GM19372 (cell line): ENCODE measurements around the gene TKTL1.

Source experiments
- ATAC-seq: cut with Tn5 transposase; IDR thresholded peaks from one replicate; pipeline ENCODE4 v1.9.1; 2021; ENCODE audit warnings: mild to moderate bottlenecking, low read depth, moderate library complexity; ENCODE audit not compliant: unreplicated experiment

TKTL1 gene

DNA sequence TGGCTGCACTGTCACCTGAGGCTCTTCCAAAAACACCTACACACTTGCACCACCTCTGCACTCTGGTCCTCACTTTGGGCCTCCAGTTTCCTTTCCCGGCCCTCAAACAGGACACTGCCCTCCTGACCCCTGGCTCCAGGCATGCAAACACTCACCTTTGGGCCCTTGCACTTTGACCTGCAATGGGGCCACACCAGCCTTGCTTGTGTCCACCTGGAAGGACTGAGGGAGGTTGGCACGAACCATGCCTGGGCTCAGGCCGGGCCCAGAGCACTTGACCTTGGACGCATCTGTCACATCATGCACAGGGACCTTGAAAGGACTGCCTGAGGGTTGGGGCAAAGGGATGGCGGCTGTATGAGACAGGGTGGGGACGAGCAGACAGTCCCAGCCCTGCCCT is 63.2 kb downstream of the TKTL1 start:
- no peak for ATAC-seq

DNA sequence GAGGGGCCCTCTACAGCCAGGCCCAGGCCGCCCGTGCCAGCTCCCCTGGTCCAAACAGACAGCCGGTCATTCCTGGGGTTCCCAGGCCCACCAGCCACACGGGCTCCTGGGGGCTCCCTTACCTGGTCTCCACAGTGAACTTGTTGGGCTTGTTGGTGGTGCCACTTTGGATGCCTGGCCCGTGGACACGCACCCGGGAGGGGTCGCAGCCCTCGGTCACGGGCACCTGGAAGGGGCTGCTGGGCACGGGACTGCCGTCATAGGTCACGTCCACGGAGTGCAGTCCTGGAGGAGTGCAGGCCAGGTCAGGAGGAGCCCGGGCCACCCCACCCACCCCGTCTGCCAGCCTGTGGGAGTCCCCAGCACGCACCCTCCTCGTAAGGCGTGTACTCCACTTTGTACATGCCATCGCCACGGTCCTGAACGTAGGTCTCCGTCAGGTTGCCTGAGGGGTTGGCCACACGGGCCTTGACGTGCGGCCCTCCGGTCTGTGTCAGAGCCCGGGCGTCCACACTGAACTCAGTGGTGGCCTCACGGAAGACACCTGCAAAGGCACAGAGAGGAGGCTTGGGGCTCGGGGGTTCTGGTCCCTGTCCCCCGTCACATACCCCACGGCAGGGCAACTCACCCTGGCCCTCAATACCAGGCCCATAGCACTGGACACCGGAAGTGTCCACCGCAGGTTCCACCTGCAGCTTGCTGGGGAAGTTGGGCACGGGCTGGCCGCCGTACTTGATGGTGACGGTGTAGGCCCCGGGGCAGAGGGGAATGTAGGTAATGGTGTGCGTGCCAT is 64.0 kb downstream of the TKTL1 start:
- ATAC-seq = no peak

DNA sequence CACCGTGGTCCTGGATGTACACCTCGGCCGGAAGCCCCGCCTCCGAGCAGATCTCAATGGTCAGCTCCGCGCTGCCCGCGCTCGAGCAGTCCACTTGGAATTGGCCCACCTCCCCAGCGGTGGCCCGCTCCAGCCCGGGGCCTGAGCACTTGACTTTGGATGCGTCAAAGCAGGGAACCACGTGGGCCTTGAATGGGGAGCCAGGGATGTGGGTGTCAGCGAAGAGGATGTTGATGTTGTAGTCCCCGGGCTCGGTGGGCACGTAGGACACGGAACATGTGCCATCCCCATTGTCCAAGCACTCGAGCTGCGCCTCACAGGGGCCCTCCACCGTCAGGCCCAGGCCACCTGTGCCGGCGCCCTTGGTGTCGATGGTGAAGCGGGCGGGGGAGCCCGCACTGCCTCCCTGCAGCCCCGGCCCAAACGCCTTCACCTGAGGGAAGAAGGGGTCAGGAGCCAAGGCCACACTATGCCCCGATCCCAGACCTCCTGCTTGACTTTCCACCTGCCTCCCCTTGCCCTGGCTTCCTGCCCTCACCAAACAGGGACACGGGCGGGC is 64.6 kb downstream of the TKTL1 start:
- ATAC-seq = no peak

DNA sequence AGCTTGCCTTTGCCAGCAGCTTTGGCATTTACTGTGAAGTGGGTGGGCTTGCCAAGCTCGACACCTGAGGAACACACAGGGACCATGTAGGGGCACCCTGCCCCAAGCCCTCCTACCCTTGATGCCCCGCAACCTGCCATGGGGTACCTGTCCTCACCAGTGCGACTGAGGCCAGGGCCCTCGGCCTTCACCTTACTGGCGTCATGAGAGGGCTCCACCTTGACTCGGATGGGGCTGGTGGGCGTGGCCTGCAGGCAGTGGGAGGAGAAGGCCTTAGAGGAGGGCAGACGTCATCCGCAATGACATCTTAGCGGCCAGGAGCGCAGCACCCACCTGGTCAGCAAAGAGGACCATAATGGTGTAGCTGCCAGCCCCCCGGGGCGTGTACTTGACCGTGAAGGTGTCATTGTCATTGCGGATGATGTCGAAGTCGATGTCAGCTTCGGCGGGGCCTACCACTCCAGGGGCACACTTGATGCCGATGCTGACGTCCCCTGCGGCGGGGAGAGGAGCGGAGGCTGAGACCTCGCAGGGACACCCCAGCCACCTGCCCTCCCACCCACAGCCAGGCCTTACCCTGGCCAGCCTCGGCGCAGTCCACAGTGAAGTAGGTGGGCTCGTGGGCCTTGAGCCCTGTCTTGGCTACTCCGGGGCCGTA is 66.6 kb downstream of the TKTL1 start:
- ATAC-seq = no peak

DNA sequence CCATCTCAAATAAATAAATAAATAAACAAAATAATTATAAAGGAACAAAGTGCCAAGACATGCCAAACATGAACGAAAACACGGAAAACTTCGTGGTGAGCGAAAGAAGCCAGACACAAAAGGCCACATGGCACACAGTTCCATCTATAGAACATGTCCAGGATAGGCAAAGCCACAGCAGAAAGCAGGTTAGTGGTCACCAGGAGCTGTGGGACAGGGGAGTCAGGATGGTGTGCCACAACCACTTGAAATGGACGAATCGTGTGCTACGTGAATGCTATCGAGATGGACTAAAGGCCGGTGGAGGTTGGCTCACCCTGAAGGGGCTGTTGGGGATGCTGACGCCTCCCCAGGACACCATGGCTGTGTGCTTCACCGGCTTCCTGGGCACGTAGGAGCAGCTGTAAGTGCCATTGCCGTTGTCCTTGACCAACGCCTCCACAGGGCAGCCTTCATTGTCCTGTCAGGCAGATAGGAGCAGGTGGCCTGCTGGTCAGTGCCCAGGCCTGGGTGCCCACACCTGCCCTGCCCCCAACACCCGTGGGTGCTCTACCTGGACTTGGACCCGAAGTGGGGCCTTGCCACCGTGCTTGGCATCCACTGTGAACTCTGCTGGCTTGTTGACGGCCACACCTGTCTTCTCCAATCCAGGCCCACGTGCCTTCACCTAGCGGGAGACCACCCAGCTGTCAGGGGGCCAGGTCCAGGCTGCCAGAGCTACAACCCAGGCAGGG is 68.3 kb downstream of the TKTL1 start:
- ATAC-seq = no peak

DNA sequence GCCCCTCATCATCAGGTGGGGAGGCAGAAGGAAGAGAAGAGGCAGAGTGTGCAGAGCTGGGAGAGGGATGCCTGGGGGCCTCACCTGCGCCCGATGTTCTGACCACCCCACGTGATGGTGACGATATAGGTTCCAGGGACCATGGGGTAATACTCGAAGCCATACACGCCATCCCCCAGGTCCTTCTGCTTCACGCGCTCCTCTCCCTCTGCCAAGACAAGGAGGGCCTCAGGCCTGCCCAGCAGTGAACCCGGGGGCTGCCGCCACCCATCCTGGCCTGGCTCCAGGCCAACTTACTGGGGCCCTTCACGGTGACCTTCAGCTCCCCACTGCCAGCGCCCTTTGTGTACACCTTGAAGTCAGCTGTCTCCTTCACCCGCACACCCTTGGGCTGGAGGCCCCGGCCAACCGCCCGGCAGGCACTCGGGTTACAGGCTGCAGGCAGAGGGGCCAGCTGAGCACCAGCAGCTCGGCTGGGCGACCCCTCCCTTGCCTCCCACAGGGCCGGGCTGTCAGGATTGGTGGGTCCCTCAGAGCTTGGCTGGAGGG is 69.5 kb downstream of the TKTL1 start:
- ATAC-seq = no peak

DNA sequence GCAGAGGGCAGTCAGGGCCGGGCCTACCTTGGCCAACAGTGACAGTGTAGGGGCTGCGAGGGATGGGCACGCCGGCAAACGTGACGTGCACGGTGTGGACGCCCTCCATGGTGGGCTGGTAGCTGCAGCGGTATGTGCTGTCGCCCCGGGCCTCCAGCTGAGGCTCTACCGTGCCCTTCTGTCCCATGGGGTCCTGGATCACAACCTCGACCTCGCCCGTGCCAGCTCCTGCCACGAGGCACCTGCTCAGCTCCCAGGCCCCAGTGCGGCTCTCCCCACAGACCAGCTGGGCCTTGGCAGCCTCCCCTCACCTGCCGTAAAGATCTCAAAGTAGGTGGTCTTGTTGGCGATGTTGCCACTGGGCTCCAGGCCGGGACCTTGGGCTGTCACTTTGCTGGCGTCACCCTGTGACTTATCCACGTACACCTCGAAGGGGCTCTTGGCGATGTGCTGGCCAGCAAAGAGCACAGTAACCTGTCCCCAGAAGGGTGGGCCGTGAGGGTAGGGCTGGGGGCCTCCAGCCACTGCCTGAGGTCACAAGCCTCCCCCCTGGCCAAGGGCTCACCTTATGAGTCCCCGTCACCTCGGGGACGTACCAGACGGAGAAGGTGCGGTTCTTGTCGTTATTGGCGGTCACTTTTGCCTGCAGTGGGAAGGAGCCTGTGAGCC is 70.5 kb downstream of the TKTL1 start:
- ATAC-seq = no peak

DNA sequence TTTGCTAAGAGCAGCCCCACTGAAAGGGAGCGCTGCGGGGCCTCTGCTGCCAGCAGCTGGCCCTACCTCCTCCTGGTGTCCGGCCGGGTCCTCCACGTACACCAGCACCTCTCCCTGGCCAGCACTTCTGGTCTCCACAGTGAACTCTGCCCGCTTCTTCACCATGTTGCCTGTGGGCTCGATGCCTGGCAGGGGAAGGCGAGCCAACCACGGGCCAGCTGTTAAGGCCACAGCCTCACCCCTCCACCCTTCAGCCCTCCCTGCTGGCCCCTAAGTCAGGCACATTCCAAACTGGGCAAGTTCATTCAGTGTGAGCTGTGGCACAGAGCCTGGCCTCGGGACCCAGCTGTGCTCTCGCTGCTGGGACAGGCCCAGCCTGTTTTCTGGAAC is 71.1 kb downstream of the TKTL1 start:
- ATAC-seq = no peak

DNA sequence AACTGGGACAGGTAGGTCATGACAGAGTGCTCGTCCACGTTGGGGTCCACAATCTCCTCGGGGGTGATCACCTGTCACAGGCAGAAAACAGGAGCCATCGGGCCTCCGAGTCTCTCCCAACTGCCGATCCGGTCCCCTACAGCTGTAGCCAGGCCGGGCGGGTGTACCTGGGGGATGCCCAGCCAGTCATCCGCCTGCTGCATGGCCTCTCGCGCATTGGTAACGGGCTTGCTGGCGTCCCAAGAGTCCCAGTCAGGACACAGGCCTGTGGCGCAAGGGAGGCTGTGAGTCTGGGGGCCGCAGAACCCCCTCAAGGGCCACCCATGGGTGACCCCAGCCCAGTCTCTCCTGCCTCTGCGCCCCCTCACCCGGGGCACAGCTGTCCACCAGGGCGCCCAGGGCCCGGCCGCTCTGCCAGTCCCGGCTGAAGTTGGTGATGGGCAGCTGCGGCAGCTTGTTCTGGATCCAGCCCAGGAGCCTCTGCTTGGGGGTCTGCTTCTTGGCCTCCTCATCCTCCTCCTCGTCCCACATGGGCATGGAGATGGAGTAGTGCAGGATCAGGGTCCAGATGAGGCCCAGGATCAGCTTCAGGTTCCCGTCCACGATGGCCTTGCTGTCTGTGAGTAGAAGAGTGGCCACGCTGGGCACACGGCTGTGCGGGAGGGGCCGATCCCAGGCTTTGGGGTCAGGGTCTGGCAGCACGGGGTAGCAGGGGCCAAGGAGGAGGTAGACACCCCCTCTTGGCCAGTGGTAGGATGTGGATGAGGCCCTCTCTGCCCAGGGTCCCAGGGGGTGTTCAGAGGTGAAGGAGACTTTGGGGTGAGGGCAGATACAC is 72.1 kb downstream of the TKTL1 start:
- no peak for ATAC-seq

DNA sequence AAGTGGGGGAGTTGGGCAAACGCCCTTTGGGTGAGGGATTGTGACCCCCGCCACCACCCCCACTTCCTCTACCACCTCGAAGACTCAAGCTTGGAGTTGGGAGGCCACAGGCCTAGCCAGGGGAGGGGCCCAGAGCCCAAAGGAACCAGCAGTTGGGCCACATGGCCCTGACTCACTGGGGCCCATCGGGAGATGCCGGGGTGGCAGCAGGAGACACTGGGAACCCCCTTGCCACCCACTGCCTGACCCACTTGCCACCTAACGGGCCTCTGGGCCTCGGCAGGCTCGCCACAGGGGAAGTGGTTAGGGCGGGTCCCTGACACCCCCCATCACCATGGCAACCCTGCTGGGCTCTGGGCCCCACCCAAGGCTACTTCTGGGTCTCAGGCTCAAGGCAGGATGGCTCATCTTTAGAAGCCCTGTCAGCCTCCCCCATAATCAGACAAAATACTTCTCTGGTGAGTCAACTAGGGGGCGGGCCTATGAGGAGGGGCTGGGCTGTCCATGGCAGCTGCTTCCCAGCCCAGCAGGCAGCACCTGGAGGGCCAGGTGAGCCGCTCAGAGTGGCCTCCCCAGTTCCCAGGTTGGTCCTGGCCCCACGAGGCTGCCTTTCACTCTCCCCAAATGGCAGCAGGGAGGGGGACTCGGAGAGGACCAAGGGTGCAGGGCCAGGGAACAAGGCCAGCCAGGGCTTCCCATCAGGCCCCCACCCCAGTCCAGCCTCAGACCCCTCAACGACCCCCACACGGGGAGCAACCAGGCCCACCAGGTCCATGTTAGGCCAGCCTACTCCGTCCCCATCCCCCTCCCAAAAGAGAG is 73.2 kb downstream of the TKTL1 start:
- ATAC-seq = no peak

DNA sequence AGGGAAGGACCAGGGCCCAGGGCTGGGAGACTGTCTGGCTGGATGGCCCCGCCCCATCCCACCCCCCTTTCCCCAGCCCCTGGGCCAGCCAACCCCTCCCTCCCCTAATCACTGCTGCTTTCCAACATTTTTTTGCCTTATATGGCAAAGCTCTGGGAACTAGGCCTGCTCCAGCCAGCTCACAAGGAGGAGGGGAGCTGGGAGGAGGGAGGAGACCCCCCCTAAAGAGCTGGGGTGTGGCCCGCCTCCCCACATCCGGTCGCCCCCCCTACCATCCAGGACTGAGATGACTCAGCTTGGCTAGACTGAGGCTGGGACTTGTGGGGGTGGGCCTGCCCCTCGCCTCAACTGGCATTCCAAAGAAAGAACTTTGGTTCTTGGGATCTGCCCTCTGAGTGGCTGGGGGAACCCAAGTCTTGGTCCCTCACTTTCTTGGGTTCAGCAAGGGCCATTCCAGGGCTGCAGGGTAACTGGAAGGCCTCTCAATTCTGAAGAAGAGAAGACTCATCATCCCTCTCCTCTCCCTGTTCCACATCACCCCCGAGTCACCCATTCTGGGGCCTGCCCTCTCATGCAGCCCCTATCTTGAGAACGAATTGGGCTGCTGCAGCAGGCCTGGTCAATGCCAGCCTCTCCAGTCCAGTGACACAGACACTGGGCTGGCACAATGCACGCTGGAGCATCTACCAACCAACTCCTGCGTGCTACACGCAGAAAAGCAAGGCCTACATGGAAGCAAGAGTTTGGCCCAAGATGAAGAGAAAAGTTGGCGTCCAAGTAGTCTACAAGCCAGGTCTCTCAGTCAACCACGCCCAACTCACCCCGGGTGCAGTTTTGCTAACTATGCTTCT is 74.1 kb downstream of the TKTL1 start:
- no peak for ATAC-seq

DNA sequence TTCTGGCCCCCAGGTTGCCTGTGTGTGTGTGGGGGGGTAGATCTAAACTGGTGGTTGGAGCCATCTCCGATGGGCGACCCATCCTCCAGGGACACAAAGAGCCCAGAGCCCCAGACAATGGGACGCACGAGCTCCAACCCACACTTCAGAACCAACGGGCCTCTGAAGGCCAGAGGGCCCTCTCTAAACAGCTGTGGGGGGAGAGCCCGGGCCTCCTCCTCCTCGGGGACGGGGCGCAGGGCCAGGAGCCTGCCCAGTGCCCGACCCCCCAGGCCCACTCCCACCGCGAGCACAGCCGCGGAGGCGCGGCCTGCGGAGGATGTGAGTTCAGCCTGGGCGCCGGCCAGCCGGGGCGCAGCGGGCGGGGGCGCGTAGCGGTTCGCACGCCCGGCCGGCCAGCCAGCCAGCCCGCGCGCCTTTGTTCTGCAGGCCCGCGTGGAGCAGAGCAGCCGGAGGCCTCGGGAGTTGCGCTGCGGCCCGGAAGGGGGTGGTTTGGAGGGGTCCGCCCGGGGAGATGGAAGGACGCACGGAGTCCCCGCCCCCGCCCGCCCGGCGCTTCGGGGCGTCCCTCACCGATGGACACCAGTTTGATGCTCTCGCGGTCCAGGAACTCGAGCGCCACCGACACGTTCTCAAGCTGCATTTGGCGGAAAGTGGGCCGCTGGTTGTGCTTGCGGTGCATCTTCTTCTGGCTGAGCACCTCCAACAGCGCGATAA is 74.9 kb downstream of the TKTL1 start:
- ATAC-seq = peak; percentile 1

DNA sequence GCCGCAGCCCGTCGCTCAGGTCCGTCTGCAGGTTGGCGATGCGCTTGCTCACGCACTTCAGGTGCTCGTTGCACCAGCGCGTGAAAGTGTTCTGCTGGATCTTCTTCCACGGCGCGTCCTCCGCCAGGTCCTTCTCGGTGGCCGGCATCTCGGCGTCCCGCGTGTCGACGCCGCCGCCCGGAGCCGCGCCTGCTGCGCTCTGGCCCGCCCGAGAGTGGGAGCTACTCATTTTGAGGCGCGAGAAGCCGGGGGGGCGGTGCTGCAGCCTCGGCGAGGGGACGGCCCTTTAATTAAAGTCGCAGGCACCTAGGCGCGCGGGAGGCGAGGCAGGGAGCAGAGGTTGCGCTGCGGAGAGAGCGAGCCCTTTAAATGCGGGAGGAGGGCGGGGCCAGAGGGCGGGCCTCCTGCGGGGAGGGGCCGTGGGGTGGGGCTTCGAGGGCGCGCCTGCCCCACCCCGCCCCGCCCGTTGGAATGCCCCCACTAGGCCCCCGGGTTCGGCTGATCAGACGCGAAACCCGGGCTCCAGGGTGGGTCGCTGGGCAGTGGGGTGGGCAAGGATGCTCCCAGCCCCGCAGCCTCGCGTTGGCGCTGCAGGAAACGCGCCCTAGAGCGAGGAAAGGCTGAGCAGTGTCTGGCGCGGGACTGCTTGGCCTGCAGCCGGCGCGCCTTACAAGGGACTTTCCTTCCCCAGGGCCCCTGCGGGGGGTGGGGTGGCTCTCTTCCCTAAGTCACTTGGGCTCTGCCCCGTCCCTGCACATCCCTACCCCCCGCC is 75.6 kb downstream of the TKTL1 start:
- ATAC-seq = peak; percentile 52

DNA sequence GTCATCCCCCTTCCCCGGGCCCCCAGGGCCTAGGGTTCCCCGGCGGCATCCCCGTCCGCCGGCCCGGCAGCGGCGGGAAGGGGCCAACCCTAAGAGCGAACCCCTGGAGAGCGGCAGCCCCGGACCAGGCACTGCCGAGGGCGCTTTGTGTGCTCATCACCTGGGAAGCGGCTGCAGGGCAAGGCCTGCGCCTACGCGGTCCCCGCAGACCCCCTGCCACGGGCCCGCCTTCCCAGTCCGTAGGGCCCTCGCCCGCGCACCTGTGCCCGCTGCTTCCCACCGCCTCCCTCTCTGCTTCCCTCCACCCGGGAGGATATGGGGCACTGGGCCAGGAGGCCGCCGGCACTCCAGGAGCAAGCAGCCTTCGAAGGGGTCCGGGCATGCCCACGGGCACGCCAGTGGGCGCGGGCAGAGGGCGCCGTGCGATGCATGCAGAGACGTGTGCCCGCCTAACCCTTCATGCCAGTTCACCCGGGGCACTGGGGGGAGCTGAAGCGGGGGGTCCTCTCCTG is 76.2 kb downstream of the TKTL1 start:
- ATAC-seq = no peak

DNA sequence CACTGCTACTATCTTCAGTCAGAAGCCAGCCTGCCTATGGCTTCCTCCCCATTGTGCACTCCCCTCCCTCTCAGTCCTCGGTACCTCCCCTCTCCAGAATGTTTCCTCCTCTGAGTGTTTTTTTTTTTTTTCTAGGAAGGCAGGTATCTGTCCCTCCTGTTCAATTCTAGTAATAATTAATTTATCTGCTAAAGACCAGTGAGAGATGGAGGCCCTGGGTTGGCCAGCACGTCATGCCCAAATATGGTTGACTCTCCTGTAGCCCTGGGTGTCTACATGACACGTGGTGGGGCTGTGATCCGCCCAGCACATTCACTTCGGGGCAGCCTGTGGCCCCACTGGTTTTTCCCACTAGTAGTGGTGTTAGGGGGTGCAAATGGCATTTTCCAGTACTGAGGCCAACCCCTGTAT is 77.0 kb downstream of the TKTL1 start:
- ATAC-seq = no peak
